Smooth muscle cell (in vitro differentiated cells): ENCODE results near the gene GLCE. TPM values are rescaled to one million over a fixed set of nuclear protein-coding genes. Genes with fewer than 3 reads are reported as not detected.

ENCODE experiments used
- DNase-seq: peaks from one replicate; lab custom pipeline; 2025; ENCODE audit not compliant: unreplicated experiment; lab: John Stamatoyannopoulos, UW
- H2AFZ ChIP-seq: fragments of 200-600 bp; sonication (generic); 2 replicates; pipeline ENCODE4 v1.6.0; 2016; ENCODE audit warnings: antibody characterized with exemption, low read depth, mild to moderate bottlenecking
- H3F3A ChIP-seq: fragments of 200-600 bp; sonication (generic); 2 replicates; pipeline ENCODE4 v1.6.0; 2017; ENCODE audit warnings: antibody characterized with exemption, low read depth
- H3K27ac ChIP-seq: fragments of 200-600 bp; sonication (generic); 2 replicates; pipeline ENCODE4 v1.5.1; 2016; ENCODE audit warnings: low read depth, mild to moderate bottlenecking
- H3K27me3 ChIP-seq: fragments of 200-600 bp; sonication (generic); 2 replicates; pipeline ENCODE4 v1.6.1; 2016; ENCODE audit warnings: low read depth, mild to moderate bottlenecking
- H3K36me3 ChIP-seq: fragments of 200-600 bp; sonication (generic); 2 replicates; pipeline ENCODE4 v1.5.1; 2016; ENCODE audit warnings: low read depth
- H3K4me1 ChIP-seq: fragments of 200-600 bp; sonication (generic); 2 replicates; pipeline ENCODE4 v1.5.1; 2016; ENCODE audit warnings: low read depth
- H3K4me2 ChIP-seq: fragments of 200-600 bp; sonication (generic); 2 replicates; pipeline ENCODE4 v1.6.0; 2016; ENCODE audit warnings: mild to moderate bottlenecking
- H3K4me3 ChIP-seq: fragments of 200-600 bp; sonication (generic); 2 replicates; pipeline ENCODE4 v1.5.1; 2016; ENCODE audit warnings: mild to moderate bottlenecking
- H3K79me2 ChIP-seq: fragments of 200-600 bp; sonication (generic); 2 replicates; pipeline ENCODE4 v1.6.0; 2016; ENCODE audit warnings: low read depth, mild to moderate bottlenecking
- H3K9ac ChIP-seq: fragments of 200-600 bp; sonication (generic); 2 replicates; pipeline ENCODE4 v1.6.0; 2016; ENCODE audit warnings: low read depth
- H3K9me3 ChIP-seq: fragments of 200-600 bp; sonication (generic); replicated peaks from 2 replicates; pipeline ENCODE4 v1.5.1; 2016; ENCODE audit warnings: low read depth
- H4K20me1 ChIP-seq: fragments of 200-600 bp; sonication (generic); 2 replicates; pipeline ENCODE4 v1.6.0; 2016; ENCODE audit warnings: low read depth
- CTCF ChIP-seq: fragments of 200-600 bp; sonication (generic); IDR thresholded peaks from 2 replicates; pipeline ENCODE4 v1.5.1; 2017; ENCODE audit warnings: borderline replicate concordance, mild to moderate bottlenecking, antibody characterized with exemption; ENCODE audit not compliant: insufficient read depth, poor library complexity, severe bottlenecking
- WGBS: methylation state at CpG from one replicate; pipeline ENCODE4 v1.1.7; 2016; ENCODE audit warnings: low lambda C conversion rate; 5-methylcytosine and 5-hydroxymethylcytosine counted together
- polyA plus RNA-seq: library from polyadenylated mRNA; unstranded; fragments of >200 nt; fragmentation: Nextera tagmentation; extraction: Ambion mirVana; gene quantifications from 2 replicates; pipeline ENCODE4 v1.2.1, GENCODE V29; 2016
- total RNA-seq: library from RNA; depleted of rRNA; stranded (reverse); fragments of >200 nt; gene quantifications from 2 replicates; pipeline ENCODE4 v1.2.3, GENCODE V29; 2014

The GLCE gene
- total and polyA plus RNA-seq, 2 experiments from 2014 or later: 8.3 to 26.6 TPM

GRCh38 chr15:69311319-69311721 is 150.9 kb downstream of the GLCE start:
- no peaks in the 10 kb centered on the region for H3K36me3 ChIP-seq
- H4K20me1 ChIP-seq: no peaks in the 10 kb centered on the region
- no peak overlapping the region for H2AFZ ChIP-seq
- H3K27me3 ChIP-seq: no peaks in the 10 kb centered on the region
- H3K9ac ChIP-seq: no peak overlapping the region
- H3K4me1 ChIP-seq: no peaks in the 10 kb centered on the region
- 65% methylated on average over 5 of the region's 5 CpGs for WGBS
- H3K4me2 ChIP-seq: no peak overlapping the region
- H3K9me3 ChIP-seq: no peaks in the 10 kb centered on the region
- no peaks in the 10 kb centered on the region for H3K79me2 ChIP-seq
- TF ChIP-seq CTCF: no peak
- no peak for DNase-seq
- H3F3A ChIP-seq: no peaks in the 10 kb centered on the region
- H3K27ac ChIP-seq: no peak overlapping the region
- H3K4me3 ChIP-seq: no peak overlapping the region

GRCh38 chr15:69313432-69314000 is 153.1 kb downstream of the GLCE start:
- Histone ChIP-seq H3K9ac (no peak overlapping the region), H3K27ac (no peak overlapping the region), H4K20me1 (no peaks in the 10 kb centered on the region), H3K9me3 (no peaks in the 10 kb centered on the region), H3K79me2 (no peaks in the 10 kb centered on the region), H3K4me1 (no peaks in the 10 kb centered on the region), H3F3A (no peaks in the 10 kb centered on the region), H2AFZ (no peak overlapping the region), H3K4me2 (no peak overlapping the region), H3K36me3 (no peaks in the 10 kb centered on the region), H3K27me3 (no peaks in the 10 kb centered on the region), H3K4me3 (no peak overlapping the region)
- no peak for TF ChIP-seq CTCF
- DNase-seq: no peak
- 91% methylated on average over 8 of the region's 8 CpGs for WGBS

GRCh38 chr15:69314131-69314530 is 153.7 kb downstream of the GLCE start:
- no peak for TF ChIP-seq CTCF
- Histone ChIP-seq H3K79me2 (no peaks in the 10 kb centered on the region), H4K20me1 (no peaks in the 10 kb centered on the region), H3K4me3 (no peak overlapping the region), H3K27me3 (no peaks in the 10 kb centered on the region), H3K36me3 (no peaks in the 10 kb centered on the region), H3K4me2 (no peak overlapping the region), H3K4me1 (no peaks in the 10 kb centered on the region), H3F3A (no peaks in the 10 kb centered on the region), H2AFZ (no peak overlapping the region), H3K27ac (no peak overlapping the region), H3K9ac (no peak overlapping the region), H3K9me3 (no peaks in the 10 kb centered on the region)
- WGBS: 93% methylated on average over 6 of the region's 6 CpGs
- DNase-seq: no peak

GRCh38 chr15:69314736-69315135 is 154.3 kb downstream of the GLCE start:
- WGBS: 92% methylated on average over 8 of the region's 8 CpGs
- no peaks in the 10 kb centered on the region for H3K79me2 ChIP-seq
- no peak overlapping the region for H3K27ac ChIP-seq
- no peak overlapping the region for H3K9ac ChIP-seq
- no peak for TF ChIP-seq CTCF
- no peaks in the 10 kb centered on the region for H3K36me3 ChIP-seq
- no peaks in the 10 kb centered on the region for H3K27me3 ChIP-seq
- H2AFZ ChIP-seq: no peak overlapping the region
- H4K20me1 ChIP-seq: no peaks in the 10 kb centered on the region
- no peaks in the 10 kb centered on the region for H3K4me1 ChIP-seq
- no peak overlapping the region for H3K4me2 ChIP-seq
- H3K4me3 ChIP-seq: no peak overlapping the region
- no peak for DNase-seq
- no peaks in the 10 kb centered on the region for H3F3A ChIP-seq
- H3K9me3 ChIP-seq: no peaks in the 10 kb centered on the region
